Stimulated activated naive CD8-positive, alpha-beta T cell treated with anti-CD3 and anti-CD28 coated beads, Interleukin-15, Interleukin-2, amounts not matched to agents 100 U/mL and 50 U/mL, for 24 hours (primary cell): ENCODE measurements around the gene MEGF9.

Experiments
- ATAC-seq: fragments of 150-1000 bp; cut with Tn5 transposase; one replicate; pipeline ENCODE4 v1.10.0; 2021
- DNase-seq: peaks from one replicate; pipeline ENCODE4 v3.0.0; 2021

The MEGF9 gene

DNA sequence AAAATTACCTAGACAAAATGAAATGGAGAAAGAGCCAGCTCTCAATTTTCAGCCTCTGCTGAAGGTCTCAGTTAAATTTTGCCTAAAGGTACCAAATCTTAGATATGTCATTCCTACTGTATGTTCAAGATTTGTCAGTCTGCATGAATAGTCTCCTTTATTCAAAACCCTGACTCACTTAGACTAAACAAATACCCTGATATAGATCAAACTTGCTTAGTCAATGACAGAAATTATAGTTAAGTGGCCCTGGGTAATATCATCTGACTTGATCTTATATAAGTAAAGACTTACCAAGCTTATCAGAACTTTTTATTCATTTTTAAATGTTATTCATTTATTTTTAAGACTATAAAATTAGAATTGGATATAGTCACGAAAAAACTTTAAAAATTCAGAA is 12.2 kb downstream of the MEGF9 start:
- no peak for DNase-seq
- no peak for ATAC-seq

DNA sequence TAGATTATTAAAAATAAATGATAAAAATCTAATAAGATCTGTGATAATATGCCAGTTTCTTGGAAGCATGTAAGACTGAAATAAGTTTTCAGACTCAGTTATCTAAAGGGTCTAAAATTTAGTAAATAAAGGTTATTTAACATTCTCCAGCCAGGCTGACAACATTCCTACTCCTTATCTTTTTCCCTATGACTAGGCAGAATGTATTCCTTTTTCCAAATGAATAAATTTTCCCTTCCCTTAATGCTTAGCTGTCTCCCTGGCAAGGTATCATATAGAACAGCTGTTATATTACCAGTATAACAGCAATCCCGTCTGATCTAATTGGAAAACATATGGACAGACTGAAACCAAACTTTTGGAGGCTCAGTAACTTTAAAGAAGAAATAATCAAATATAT is 13.0 kb downstream of the MEGF9 start:
- ATAC-seq (no peak), DNase-seq (no peak)

DNA sequence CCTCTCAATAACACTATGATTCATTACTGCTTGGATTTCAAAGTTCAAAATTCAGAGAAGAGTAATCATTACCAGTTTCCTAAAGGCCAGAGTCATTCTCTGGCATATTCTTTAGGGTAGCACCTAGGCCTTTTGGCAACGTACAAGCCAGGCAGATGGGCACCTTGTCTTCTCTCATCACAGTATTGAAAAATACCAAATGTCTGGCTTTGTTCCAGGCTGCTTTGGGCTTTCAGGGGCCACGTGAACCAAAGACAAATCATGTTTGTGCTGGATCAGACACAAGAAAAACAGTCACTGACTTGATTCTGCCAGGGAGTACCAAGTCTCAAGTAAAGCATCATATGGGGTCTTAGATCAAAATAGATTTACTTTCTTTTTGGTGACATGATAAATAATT is 15.5 kb downstream of the MEGF9 start:
- ATAC-seq (no peak), DNase-seq (no peak)

DNA sequence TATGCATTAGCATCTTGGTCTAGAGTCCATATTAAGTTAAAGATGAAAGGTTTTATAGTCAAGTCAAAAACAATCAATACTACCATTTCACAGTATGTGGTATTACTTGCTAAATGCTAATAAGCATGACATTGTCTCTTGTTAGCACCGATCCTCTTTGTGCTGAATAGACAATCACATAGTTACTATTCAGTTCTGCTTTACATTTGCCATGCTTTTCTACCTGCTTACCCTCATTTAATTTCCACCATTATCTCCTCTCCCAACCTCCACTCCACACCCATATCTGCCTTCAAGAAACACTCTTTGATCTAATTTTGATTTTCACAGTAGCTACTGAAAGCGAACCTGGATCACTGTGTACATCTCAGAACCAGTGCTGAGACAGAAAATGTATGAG is 16.8 kb downstream of the MEGF9 start:
- DNase-seq (no peak), ATAC-seq (no peak)

DNA sequence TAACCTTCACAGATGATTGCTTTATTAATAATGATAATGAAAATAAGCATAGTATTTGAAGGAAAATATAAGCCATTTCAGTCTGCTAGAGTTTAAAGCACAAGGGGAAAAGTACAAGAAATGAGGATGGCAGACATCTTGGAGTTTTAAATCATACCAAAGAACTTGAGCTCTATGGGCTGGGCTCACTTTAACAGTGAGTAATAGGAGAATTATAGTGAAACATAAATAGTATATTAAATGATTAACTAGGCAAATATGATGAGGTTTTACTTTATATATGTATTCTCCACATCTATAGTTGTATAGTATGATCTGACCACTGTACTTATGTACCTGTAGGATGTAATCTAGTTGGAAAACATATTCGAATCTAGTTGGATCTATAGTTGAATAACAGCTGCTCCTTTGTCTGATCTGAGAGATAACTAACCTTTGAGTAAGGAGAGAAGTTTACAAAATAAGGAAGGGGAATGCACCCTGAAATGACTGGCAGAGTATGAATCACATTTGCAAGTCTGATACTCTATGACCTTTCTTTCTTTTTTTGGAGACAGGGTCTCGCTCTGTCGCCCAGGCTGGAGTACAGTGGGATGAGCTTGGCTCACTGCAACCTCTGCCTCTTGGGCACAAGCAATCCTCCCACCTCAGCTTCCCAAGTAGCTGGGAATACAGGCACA is 17.6 kb downstream of the MEGF9 start:
- peak; percentile 30 for ATAC-seq
- DNase-seq: no peak

DNA sequence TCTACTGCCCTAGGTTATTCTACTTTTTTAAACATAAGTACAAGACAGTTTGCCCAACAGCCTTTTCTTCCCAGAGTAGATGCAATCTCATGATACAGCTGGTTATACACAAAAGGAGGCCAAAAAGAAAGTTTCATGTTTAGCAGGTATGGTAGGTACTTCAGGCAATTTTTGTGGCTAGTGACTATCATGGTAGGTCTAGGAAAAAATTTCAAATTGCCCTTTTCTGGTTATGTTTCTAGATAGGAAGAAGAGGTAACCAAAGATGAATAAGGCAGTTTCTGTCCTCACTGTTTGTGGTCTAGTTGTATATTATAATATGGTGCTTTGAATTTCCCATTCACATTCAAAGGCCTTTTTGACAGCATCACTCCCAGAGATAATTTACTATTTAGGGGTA is 19.7 kb downstream of the MEGF9 start:
- no peak for DNase-seq
- peak; percentile 82 for ATAC-seq

DNA sequence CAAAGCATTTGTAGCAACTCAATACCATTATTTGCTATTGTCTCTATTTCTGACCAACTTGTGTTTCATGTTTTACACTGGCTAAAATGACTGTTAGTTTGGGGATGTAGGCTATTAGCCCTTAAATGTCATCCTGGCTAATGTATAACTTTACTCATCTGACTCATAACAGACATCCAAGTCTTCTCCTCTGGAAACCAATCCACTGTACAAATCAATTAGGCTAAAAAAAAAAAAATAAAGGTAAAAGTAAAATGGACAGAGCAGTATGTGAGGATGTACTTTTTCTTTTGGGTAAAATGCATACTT is 20.6 kb downstream of the MEGF9 start:
- ATAC-seq (no peak), DNase-seq (no peak)

DNA sequence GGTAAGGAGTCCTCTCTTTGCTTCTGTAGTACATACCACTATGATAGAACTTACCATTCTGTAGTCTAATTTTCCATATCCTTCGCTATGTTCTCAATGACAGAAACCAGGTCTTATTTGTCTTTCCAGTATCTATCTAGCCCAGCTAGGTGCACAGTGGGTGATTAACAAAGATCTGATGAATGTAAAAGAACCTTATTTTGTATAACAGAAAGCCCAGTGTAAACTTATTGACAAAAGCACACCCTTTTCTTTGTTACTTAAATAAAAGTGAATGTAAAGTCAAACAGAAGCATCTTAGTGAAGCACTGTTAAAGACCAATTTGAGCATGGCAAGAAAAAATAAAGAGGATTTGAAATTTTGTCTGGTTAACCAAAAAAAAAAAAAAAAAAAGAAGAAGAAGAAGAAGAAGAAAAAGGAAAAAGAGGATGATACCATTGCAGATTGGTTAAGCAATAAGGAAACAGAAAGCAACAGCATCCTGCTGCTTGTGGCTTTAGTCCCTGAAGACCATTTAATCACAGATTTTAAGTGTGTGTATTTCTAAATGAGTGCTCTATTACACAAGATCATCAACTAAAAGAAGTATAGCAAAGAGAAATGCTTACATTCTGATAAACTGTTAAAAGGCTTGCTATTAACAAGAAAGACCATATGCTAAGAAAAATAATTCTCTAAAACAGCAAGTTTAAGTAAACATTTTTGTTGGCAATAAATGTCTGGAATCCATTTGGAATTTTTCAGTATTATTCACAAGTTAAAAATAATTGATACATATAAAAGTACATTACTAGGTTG is 21.2 kb downstream of the MEGF9 start:
- ATAC-seq (no peak), DNase-seq (no peak)

DNA sequence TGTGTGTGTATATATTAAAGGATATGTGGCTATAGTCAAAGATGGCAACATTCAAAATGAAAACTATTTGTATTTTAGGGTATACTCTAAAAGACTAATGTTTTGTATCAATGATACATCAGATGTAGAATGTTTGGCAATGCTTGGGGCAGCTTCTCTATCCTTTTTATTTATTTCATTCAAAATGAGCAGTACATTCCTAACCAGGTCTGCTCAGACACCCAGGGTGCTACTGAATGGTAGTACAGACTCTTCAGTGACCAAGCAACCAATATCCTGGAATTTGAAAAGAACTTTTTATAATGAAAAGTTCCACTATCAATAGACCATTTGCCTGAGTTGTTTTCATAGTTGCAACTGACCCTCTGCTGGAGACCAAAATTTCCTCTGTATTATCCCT is 23.9 kb downstream of the MEGF9 start:
- ATAC-seq (no peak), DNase-seq (no peak)

DNA sequence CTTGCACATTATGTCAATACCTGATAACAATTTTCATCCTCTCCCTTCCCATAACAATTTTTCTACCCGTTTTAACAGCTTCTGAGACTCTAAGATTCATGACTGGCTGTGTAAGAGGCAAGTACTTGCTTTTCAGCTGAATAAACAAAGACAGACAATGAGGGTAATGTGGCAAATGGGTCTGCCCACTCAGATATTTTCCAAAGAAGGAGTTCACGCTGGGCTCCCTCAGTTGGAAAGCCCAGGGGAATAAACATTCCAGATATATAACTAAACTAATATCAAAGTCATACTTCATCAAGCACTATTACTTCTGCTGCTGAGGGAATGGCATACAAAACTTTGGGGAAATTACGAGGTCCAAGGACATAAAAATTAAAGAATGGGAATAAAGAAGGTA is 24.4 kb downstream of the MEGF9 start:
- DNase-seq (no peak), ATAC-seq (no peak)

DNA sequence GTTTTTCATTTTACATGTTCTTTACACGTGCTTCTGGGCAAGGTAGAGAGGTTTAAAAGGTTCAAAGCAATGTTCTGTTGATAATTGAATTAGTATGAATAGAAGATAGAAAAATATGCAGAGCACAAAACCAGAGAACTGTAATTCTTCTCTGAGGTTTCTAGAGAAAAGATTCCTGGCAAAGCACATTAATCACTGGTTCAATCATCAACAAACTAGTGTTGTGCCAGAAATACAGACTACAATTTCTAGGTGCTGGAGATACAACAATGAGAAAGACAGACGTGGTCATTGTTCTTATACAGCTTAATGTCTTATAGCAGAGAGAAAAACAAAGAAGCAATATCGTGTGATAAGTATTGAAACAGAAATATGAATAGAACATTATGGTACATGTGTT is 25.5 kb downstream of the MEGF9 start:
- no peak for DNase-seq
- no peak for ATAC-seq

DNA sequence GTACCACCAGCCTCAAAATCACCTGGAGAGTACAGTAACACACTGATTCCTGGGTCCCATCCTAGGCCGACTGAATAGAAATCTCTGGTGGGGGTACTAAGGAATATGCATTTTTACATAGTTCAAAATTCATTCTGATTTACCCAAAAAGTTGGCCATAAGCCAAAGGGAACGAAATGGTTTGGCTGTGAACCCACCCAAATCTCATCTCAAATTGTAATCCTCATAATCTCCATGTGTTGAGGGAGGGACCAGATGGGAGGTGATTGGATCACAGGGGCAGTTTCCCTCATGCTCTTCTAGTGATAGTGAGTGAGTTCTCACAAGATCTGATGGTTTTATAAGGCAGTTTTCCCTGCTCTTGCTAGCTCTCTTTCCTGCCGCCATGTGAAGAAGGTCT is 31.1 kb downstream of the MEGF9 start:
- DNase-seq: no peak
- ATAC-seq: no peak

DNA sequence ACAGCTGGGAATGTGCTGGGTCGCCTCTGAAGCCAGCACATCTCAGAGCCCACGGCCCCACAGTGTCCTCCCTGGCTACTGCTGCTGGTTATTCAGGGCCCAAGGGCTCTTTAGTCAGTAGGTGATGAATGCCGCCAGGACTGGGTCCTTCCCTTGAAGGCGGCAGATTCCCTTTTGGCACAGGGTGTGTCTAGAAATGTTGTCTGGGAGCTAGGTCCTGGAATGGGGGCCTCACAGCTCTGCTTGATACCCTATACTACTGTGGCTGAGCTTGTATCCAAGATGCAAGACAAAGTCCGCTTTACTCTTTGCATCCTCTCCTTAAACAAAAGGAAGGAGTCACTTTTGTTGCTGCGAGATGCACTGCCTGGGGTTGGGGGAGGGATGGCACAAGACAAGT is 33.1 kb downstream of the MEGF9 start:
- ATAC-seq: no peak
- no peak for DNase-seq

DNA sequence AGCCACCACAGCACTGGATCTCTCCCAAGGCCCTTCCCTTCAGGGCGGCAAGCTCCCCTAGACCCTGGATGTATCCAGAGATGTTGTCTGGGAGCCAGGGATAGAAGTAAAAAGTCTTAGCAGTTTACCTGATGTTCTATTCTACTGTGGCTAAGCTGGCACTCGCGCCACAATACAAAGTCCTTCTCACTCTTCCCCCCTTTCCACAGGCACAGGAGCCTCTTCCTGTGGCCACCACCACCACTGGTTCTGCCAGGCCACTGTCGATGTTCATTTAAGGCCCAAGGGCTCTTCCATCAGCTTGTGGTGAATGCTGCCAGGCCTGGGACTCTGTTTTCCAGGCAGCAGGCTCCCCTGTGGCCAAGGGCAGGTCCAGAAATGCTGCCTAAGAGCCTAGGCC is 33.7 kb downstream of the MEGF9 start:
- no peak for ATAC-seq
- no peak for DNase-seq

DNA sequence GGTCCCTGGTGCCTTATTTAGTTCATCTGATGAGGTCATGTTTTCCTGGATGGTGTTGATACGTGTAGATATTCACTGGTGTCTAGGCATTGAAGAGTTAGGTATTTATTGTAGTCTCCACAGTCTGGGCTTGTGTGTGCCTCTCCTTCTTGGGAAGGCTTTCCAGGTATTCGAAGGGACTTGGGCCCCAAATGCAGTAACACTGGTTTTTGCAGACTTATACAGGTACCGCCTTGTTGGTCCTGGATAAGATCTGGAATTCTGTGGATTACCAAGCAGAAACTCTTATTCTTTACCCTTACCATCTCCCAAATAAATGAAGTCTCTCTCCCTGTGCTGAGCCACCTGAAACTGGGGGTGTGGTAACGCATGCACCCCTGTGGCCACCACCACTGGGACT is 34.1 kb downstream of the MEGF9 start:
- DNase-seq (no peak), ATAC-seq (no peak)

DNA sequence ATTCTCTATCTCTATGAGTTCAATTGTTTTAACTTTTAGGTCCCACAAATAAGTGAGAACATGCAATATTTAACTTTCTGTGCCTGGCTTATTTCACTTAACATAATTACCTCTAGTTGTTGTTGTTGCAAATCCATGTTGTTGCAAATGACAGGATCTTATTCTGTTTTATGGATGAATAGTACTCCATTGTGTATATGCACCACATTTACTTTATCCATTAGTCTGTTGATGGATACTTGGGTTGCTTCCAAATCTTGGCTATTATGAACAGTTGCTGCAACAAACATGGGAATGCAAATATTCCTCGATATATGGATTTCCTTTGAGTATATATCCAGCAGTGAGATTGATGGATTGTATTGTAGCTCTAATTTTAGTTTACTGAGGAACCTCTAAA is 36.3 kb downstream of the MEGF9 start:
- ATAC-seq: no peak
- DNase-seq: no peak

DNA sequence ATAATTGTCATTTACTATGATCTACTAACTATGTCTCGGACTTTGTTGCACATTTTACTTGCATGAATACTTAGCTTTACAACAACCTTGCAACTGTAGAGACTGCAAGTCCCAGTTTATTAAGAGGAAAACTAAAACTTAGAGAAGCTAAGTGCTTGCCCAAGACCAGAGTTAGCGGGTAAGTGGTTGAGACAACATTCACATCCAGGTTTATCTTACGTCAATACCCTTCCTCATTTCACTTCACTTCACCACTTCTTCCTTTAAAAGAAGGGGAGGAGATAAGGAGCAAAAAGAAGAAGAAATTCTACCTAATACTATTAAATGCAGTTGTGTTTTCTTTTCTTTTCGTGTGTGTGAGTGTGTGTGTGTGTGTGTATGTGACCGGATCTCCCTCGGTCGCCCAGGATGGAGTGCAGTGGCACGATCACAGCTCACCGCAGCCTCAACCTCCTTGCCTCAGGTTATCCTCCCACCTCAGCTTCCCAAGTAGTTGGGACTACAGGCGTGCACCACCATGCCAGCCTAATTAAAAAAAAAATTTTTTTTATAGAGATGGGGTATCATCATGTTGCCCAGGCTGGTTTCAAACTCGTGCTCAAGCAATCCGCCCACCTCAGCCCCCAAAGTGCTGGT is 37.4 kb downstream of the MEGF9 start:
- DNase-seq (no peak), ATAC-seq (no peak)

DNA sequence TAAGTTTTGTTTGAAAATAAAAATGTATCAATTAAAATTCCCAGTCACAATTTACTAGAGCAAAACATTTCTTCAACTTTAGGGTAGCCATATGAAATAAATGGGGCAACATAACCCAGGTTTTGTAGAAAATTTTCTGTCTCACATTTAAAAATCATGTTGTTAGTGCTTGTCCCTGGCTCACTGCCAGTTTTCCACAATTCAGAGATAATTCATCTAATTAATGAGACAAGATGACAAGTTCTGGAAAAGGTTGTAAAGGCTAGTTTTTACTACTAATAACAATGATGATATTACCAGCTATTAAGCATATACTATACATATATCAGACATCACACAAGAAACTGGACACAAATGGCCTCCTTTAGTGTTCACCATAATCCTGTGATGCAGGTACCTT is 45.9 kb downstream of the MEGF9 start:
- no peak for DNase-seq
- no peak for ATAC-seq

DNA sequence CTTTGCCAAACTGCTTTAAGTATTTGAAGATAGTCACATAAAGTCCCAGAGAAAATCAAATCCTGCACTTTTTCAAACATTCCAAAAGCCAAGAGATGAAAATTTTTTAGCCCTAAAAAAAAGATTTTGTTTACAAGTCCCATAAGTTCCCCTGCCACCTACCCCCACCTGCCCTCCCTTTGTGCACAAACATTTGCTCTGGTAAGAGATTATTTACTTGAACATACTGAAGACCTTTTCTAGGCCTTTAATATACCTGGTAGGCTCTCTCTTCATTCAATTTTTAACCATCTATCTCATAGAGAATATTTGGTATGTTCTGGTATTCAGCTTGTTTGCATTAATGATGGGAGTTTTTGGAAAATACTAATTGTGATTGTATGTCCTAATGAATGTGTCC is 50.3 kb downstream of the MEGF9 start:
- ATAC-seq: no peak
- no peak for DNase-seq

DNA sequence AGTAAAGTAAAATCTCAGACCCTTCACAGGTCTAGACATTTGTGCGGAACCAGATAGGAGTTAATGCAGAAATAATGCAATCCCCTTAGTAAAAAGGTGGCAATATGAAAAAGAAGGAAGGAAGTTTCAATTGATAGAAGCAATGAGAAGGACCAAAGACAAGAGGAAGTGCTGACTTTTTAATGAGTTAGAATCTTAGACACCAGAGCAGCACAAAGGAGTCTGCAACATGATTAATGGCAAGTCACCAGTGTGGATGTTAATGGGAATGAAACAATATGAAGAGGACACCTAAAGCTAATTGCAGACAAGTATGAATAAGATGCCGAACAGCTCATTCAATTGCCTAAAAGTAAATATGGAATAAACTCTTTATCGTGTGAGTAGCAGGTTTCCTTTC is 50.9 kb downstream of the MEGF9 start:
- ATAC-seq (no peak), DNase-seq (no peak)

DNA sequence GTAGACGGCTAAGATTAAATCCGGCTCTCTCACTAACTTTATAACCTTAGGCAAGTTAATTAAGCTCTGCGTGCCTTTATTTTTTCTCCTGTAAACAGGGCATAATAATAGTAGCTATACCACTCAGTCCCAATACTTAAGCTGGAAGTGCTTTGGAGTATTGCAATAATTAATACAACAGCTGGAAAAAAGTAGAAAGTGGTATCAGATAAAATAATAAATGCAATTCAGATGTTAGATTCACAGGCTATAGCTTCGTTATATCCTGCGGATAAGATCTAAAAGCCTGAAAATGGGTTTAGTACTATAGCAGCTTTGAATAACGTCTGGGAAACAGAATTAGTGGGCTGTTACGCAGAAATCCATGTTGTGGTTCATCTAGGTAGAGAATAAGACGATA is 51.8 kb downstream of the MEGF9 start:
- no peak for ATAC-seq
- DNase-seq: no peak

DNA sequence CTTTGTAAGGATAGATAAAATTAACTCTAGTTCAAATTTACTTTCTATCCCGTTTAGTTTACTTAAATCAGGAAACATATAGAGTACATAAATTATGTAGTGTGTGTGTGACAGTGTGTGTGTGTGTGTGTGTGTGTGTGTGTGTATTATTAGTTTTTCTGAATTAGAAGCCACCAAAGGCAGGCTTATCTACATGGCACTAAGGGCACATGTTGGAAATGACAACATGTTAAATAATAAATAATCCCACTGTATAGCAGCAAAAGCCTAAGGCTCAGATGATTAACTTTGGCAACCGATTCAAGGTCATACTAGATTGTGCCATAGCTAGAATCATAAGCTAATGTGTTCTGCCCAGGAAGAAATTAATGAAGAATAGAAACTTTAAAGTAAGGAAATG is 54.6 kb downstream of the MEGF9 start:
- no peak for DNase-seq
- no peak for ATAC-seq

DNA sequence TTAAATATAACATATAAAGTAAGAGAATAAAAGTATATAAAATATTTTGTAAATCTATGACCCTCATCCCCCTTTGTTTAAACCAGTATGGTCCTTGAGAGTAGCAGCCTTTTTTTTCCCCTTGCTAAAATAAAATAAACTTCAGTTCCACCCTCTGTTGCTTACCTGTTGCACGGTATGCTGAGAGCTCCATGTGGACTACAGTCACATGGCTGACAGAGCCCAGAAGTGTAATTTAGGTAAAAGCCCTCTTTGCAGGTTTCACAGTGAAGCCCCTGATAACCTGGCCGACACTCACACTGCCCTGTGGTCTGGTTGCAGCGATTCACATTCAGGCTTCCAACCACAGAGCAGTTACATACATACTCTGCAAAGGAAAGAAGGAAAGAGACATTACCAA is 55.1 kb downstream of the MEGF9 start:
- no peak for ATAC-seq
- DNase-seq: no peak
